ENCODE results near the gene ZCCHC7.

DNA sequence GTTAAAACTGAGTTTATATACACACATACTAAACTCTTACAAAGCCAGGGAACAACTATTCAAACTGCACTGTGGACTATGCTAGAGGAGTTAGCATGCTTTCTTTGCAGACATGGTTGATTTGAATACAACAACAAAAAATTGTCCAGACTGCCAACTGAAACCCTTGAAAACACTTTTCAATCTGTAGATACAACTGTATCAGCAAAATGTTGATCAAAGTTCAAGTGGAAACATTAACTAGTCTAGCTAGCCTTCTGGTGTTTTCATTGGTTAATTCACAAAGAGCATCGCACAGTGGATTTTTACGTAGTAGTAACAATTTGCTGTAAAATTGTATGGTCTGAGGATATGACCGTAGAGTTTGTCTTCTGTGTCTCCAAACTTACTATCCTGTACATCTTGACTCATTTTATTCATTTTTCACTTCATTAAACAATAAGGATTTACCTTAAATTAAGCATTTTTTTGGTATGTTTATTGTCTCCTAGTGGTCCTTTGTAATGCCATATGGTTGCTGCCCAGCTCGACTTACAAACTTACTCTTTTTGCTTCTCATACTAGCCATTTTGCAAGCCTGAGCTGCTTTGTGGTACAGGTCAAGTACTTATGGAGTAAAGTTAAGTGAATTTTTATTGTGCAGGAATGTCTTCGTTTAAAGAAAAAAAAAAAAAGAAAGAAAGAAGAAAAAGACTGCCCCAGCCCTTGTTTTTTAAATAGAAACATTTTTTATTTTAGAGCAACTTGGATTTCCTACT lies 123.4 kb downstream of the ZCCHC7 start:
- TF ChIP-seq CTCF (conservative IDR thresholded peaks at IDR 0.05; ENCODE audit: low read length), result no peak
- TF ChIP-seq EZH2phosphoT487 (IDR thresholded peaks at IDR 0.05; ENCODE audit: borderline replicate concordance, low read depth, low read length), result no peak

Measured in OCI-LY7 (cell line).